Tibial nerve (tissue), 4 donors: ENCODE measurements around the gene SPRR2B. TPM values are rescaled to one million over a fixed set of nuclear protein-coding genes. Genes with fewer than 3 reads are reported as not detected.

Experiments used
- DNase-seq, 2 donors: peaks; one replicate each; pipeline ENCODE4 v3.0.0-alpha.2; 2019; ENCODE audit warnings: low spot score in 2 of 2
- H3K27ac ChIP-seq, 4 donors: fragments of 200-600 bp; sonication (generic) in 3 of 4; one replicate each; pipeline ENCODE4 v1.5.1; 2017 to 2019; ENCODE audit warnings: mild to moderate bottlenecking in 1 of 4
- H3K27me3 ChIP-seq, 2 donors: fragments of 200-600 bp; sonication (generic) in 1 of 2; one replicate each; pipeline versions ENCODE4 v1.5.1 to v1.6.0; 2017 to 2019
- H3K36me3 ChIP-seq, 3 donors: fragments of 200-600 bp; sonication (generic); one replicate each; pipeline ENCODE4 v1.5.1; 2018 to 2019
- H3K4me1 ChIP-seq, 4 donors: fragments of 200-600 bp; sonication (generic) in 3 of 4; one replicate each; pipeline ENCODE4 v1.5.1; 2017 to 2019
- H3K4me3 ChIP-seq, 4 donors: fragments of 200-600 bp; sonication (generic) in 3 of 4; one replicate each; pipeline ENCODE4 v1.5.1; 2017 to 2019; ENCODE audit warnings: mild to moderate bottlenecking in 1 of 4, moderate library complexity in 1 of 4
- H3K9me3 ChIP-seq, 4 donors: fragments of 200-600 bp; sonication (generic) in 3 of 4; one replicate each; pipeline ENCODE4 v1.5.1; 2017 to 2019
- EP300 ChIP-seq, 2 donors: sonication (generic); formaldehyde crosslinking; IDR thresholded peaks; one replicate each; pipeline ENCODE4 v1.6.1; 2017; ENCODE audit warnings: antibody characterized with exemption in 2 of 2, mild to moderate bottlenecking in 1 of 2
- POLR2A ChIP-seq, 2 donors: fragments of 450-650 bp; IDR thresholded peaks; one replicate each; pipeline ENCODE4 v1.6.1; 2017; ENCODE audit warnings: antibody characterized with exemption in 2 of 2, mild to moderate bottlenecking in 2 of 2, moderate library complexity in 2 of 2
- WGBS, 2 donors: methylation state at CpG; one replicate each; pipeline ENCODE4 v1.1.5; 2018; 5-methylcytosine and 5-hydroxymethylcytosine counted together
- total RNA-seq, 4 donors: library from RNA; depleted of rRNA; stranded (reverse); fragments of >200 nt; gene quantifications; one replicate each; pipeline ENCODE4 v1.1.0, GENCODE V29; 2016
- TF ChIP-seq, protein P1 (sequence below), 5 experiments: fragments of 200-600 bp in 3 of 5; fragments of 450-650 bp in 2 of 5; sonication (generic) in 3 of 5; IDR thresholded peaks; one replicate each; pipeline ENCODE4 v1.5.1; 2016 to 2019; ENCODE audit warnings: antibody characterized with exemption in 5 of 5, mild to moderate bottlenecking in 3 of 5, moderate library complexity in 2 of 5

SPRR2B gene
- total RNA-seq, 4 donors from 2014 or later = not detected

GRCh38 chr1:153035211-153035610, 36.2 kb downstream of the SPRR2B start:
- 84 to 85% methylated on average over 1 of the region's 1 CpG for WGBS, 2 donors
- TF ChIP-seq POLR2A (IDR thresholded peaks at IDR 0.05) (no peak), EP300 (IDR thresholded peaks at IDR 0.05) (no peak)
- TF ChIP-seq, protein P1, sequence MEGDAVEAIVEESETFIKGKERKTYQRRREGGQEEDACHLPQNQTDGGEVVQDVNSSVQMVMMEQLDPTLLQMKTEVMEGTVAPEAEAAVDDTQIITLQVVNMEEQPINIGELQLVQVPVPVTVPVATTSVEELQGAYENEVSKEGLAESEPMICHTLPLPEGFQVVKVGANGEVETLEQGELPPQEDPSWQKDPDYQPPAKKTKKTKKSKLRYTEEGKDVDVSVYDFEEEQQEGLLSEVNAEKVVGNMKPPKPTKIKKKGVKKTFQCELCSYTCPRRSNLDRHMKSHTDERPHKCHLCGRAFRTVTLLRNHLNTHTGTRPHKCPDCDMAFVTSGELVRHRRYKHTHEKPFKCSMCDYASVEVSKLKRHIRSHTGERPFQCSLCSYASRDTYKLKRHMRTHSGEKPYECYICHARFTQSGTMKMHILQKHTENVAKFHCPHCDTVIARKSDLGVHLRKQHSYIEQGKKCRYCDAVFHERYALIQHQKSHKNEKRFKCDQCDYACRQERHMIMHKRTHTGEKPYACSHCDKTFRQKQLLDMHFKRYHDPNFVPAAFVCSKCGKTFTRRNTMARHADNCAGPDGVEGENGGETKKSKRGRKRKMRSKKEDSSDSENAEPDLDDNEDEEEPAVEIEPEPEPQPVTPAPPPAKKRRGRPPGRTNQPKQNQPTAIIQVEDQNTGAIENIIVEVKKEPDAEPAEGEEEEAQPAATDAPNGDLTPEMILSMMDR (IDR thresholded peaks at IDR 0.05) = no peak
- no peak overlapping the region for H3K4me3 ChIP-seq

GRCh38 chr1:153032677-153033308, 38.6 kb downstream of the SPRR2B start:
- H3K27me3 ChIP-seq = no peaks in the 10 kb centered on the region

More at GRCh38 chr1:153035211-153035610, 36.2 kb downstream of the SPRR2B start:
- DNase-seq = no peak
- Histone ChIP-seq H3K27me3 (no peaks in the 10 kb centered on the region), H3K9me3 (peaks cover 0 to 7% (median 0%) of the 10 kb centered on the region in 4 donors), H3K36me3 (no peaks in the 10 kb centered on the region), H3K4me1 (no peaks in the 10 kb centered on the region), H3K27ac (no peak overlapping the region)

GRCh38 chr1:153032073-153032472, 39.3 kb downstream of the SPRR2B start:
- Histone ChIP-seq H3K27ac (no peak overlapping the region), H3K27me3 (no peaks in the 10 kb centered on the region), H3K4me1 (no peaks in the 10 kb centered on the region), H3K4me3 (no peak overlapping the region), H3K36me3 (no peaks in the 10 kb centered on the region), H3K9me3 (peaks cover 0 to 7% (median 0%) of the 10 kb centered on the region in 4 donors)
- no peak for TF ChIP-seq POLR2A (IDR thresholded peaks at IDR 0.05)
- DNase-seq = no peak

More at GRCh38 chr1:153032677-153033308, 38.6 kb downstream of the SPRR2B start:
- Histone ChIP-seq H3K4me1 (no peaks in the 10 kb centered on the region), H3K27ac (no peak overlapping the region), H3K9me3 (peaks cover 0 to 7% (median 0%) of the 10 kb centered on the region in 4 donors), H3K36me3 (no peaks in the 10 kb centered on the region), H3K4me3 (no peak overlapping the region)
- WGBS, 2 donors = 38 to 43% methylated on average over 3 of the region's 3 CpGs
- TF ChIP-seq, protein P1 (IDR thresholded peaks at IDR 0.05) = no peak
- no peak for TF ChIP-seq EP300 (IDR thresholded peaks at IDR 0.05)
- no peak for TF ChIP-seq POLR2A (IDR thresholded peaks at IDR 0.05)
- DNase-seq = no peak

- H3K4me3 ChIP-seq = no peak within 1 kb of the TSS
- DNase-seq = no peak
- no peaks in the 10 kb centered on the region for H3K4me1 ChIP-seq
- H3K27ac ChIP-seq = no peak within 1 kb of the TSS
- H3K27me3 ChIP-seq = no peaks in the 10 kb centered on the region
- TF ChIP-seq EP300 (IDR thresholded peaks at IDR 0.05) = no peak
- TF ChIP-seq POLR2A (IDR thresholded peaks at IDR 0.05) = no peak
- TF ChIP-seq, protein P1 (IDR thresholded peaks at IDR 0.05) = no peak
- H3K36me3 ChIP-seq = no peaks in the 10 kb centered on the region
- H3K9me3 ChIP-seq = peaks cover 0 to 5% (median 0%) of the 10 kb centered on the region in 4 donors
Measured at GRCh38 chr1:153030895-153031294, 40.5 kb downstream of the SPRR2B start, which contains the start of gene SPRR1B. SPRR1B (plus strand) TSS chr1:153031203; CDS start chr1:153032346, 1,143 bp downstream.

DNA sequence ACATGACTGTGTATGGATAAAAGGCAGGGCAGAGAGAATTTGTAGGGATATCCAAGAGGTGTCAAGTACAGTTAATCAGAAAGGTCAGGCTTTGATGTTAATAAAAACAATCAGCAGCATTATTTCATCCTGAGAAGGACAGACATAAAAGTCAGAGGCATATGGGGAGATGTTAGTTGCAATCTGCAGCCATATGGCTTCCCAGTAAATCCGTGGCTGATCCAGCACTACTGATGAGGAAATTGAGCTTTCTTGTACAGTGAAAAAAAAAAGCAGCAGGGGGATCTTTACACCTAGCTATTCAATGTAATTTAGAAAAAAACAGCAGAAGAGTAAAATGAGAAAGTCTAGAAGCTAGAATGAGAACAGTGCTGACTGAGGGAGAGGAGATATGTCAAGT, 42.6 kb downstream of the SPRR2B start:
- H3K27ac ChIP-seq = no peak overlapping the region
- no peak overlapping the region for H3K4me3 ChIP-seq
- H3K9me3 ChIP-seq = no peaks in the 10 kb centered on the region
- H3K4me1 ChIP-seq = no peaks in the 10 kb centered on the region
- no peaks in the 10 kb centered on the region for H3K27me3 ChIP-seq
- no peak for DNase-seq
- H3K36me3 ChIP-seq = no peaks in the 10 kb centered on the region
- WGBS, 2 donors = 57 to 74% methylated on average over 1 of the region's 1 CpG
- no peak for TF ChIP-seq POLR2A (IDR thresholded peaks at IDR 0.05)
- TF ChIP-seq, protein P1 (IDR thresholded peaks at IDR 0.05) = no peak
- no peak for TF ChIP-seq EP300 (IDR thresholded peaks at IDR 0.05)
